ENCODE data around the gene CHD3.
A peak's percentile ranks its signal among the peaks of the same experiment; 100 is the strongest.

Gene CHD3

GRCh38 chr17:7881276-7882054 is 7.1 kb upstream of the CHD3 start:
- H3K4me1 ChIP-seq (ENCODE audit: control insufficient read depth, insufficient read depth, low read length) = peaks cover 21% of the 10 kb centered on the region
- H3K36me3 ChIP-seq (ENCODE audit: insufficient read depth, low read length) = peaks cover 36% of the 10 kb centered on the region
- no peaks in the 10 kb centered on the region for H3K27me3 ChIP-seq (ENCODE audit: control insufficient read depth, insufficient read depth, low read length)
- H3K9me3 ChIP-seq (replicated peaks; ENCODE audit: low read length) = no peaks in the 10 kb centered on the region
- H3K9ac ChIP-seq (ENCODE audit: low read depth, low read length) = no peak overlapping the region
- H3K4me3 ChIP-seq (ENCODE audit: low read length) = no peak overlapping the region
- peak overlapping the region; percentile 42 for H3K4me2 ChIP-seq (ENCODE audit: low read length)

DNA sequence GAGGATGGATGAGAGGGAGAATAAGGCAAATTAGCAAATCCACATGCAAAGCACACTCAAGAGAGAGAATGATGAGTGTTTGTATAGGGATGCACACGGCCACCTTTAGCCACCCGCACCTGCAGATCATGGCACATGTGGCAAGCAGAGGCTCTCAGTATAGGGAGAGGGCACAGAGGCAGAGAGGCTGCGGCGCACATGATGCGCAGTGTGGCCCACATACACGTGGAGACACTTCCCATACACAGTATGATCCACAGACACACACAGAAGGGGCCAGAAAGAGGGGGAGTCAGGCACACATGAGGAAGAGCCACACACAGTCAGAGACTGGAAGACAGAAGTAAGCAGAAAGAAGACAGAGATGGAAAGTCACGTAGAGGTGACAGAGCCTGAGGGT is 6.5 kb upstream of the CHD3 start:
- Histone ChIP-seq H3K4me1 (ENCODE audit: control insufficient read depth, insufficient read depth, low read length) (peaks cover 27% of the 10 kb centered on the region), H3K4me3 (ENCODE audit: low read length) (no peak overlapping the region), H3K9ac (ENCODE audit: low read depth, low read length) (no peak overlapping the region)

GRCh38 chr17:7882629-7883028 is 6.0 kb upstream of the CHD3 start:
- peaks cover 31% of the 10 kb centered on the region for H3K36me3 ChIP-seq (ENCODE audit: insufficient read depth, low read length)
- H3K4me2 ChIP-seq (ENCODE audit: low read length) = peak overlapping the region; percentile 85
- no peaks in the 10 kb centered on the region for H3K9me3 ChIP-seq (replicated peaks; ENCODE audit: low read length)
- peaks cover 30% of the 10 kb centered on the region for H3K4me1 ChIP-seq (ENCODE audit: control insufficient read depth, insufficient read depth, low read length)
- H3K27me3 ChIP-seq (ENCODE audit: control insufficient read depth, insufficient read depth, low read length) = no peaks in the 10 kb centered on the region
- H3K9ac ChIP-seq (ENCODE audit: low read depth, low read length) = no peak overlapping the region
- H3K4me3 ChIP-seq (ENCODE audit: low read length) = peak overlapping the region; percentile 34

More for the DNA sequence above, 6.5 kb upstream of the CHD3 start:
- no peaks in the 10 kb centered on the region for H3K27me3 ChIP-seq (ENCODE audit: control insufficient read depth, insufficient read depth, low read length)
- no peaks in the 10 kb centered on the region for H3K9me3 ChIP-seq (replicated peaks; ENCODE audit: low read length)
- peaks cover 36% of the 10 kb centered on the region for H3K36me3 ChIP-seq (ENCODE audit: insufficient read depth, low read length)
- peak overlapping the region; percentile 42 for H3K4me2 ChIP-seq (ENCODE audit: low read length)

DNA sequence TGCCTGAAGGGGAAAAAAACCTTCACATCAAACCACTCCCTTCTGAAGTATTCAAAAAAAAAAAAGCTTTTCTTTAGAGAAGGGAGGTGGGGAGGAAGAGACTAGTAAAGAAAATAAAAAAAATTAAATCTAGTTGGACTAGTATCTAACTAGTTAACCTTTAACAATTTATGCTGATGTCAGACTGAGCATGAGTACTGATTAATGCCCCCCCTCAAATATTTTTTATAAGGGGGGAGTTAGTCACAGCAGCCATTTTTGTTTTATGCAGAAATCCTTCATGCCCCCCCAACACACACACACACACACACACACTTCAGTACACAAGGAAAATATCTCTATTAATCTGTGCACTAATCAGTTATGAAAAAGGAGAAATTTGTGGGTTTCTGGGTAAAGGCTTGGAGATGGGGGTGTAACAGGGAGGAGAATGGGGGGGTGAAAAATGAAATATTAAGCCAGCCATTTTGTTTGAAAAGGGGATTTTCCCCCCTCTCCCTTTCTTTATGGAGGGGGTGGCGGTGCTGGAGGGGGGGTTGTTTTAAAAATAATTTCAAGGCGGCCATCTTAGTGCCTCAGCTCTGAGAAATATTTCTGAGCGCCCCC is 4.7 kb upstream of the CHD3 start:
- H3K9ac ChIP-seq (ENCODE audit: low read depth, low read length) = peak overlapping the region; percentile 82

DNA sequence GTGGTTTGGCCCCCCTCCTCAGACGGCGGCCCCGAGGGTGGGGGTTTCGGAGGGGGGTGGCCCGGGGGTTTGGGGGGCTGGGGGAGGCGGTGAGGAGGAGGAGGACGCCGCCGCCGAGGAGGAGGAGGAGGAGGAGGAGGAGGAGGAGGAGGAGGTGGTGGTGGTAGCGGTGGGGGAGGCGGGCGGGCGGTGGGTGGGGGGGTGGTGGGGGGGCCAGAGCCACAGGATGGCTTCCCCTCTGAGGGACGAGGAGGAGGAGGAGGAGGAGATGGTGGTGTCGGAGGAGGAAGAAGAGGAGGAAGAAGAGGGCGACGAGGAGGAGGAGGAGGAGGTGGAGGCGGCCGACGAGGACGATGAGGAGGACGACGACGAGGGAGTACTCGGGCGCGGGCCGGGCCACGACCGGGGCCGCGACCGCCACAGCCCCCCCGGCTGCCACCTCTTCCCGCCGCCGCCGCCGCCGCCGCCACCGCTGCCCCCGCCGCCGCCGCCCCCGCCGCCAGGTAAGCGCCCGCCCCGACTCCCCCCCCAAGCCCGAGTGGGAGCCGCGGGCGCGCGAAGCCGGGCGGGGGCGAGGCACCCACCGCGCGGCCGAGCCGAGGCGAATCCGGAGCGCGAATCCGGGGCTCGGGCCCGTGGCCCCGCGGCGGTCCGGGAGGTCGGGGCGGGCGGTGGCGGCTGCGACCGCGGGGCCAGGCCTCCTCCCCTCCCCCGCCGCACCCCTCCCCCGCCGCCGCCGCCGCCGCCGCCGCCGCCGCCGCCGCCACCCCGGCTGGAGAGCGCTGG is 3.8 kb upstream of the CHD3 start:
- peak overlapping the region; percentile 95 for H3K4me3 ChIP-seq (ENCODE audit: low read length)
- H3K9ac ChIP-seq (ENCODE audit: low read depth, low read length) = peak overlapping the region; percentile 76
- peak overlapping the region; percentile 98 for H3K4me2 ChIP-seq (ENCODE audit: low read length)
- H3K4me1 ChIP-seq (ENCODE audit: control insufficient read depth, insufficient read depth, low read length) = peaks cover 51% of the 10 kb centered on the region
- H3K27me3 ChIP-seq (ENCODE audit: control insufficient read depth, insufficient read depth, low read length) = no peaks in the 10 kb centered on the region
- H3K9me3 ChIP-seq (replicated peaks; ENCODE audit: low read length) = no peaks in the 10 kb centered on the region
- peaks cover 23% of the 10 kb centered on the region for H3K36me3 ChIP-seq (ENCODE audit: insufficient read depth, low read length)

More for the DNA sequence above, 4.7 kb upstream of the CHD3 start:
- H3K4me3 ChIP-seq (ENCODE audit: low read length) = peak overlapping the region; percentile 61
- H3K36me3 ChIP-seq (ENCODE audit: insufficient read depth, low read length) = peaks cover 29% of the 10 kb centered on the region
- no peaks in the 10 kb centered on the region for H3K27me3 ChIP-seq (ENCODE audit: control insufficient read depth, insufficient read depth, low read length)
- H3K4me2 ChIP-seq (ENCODE audit: low read length) = peak overlapping the region; percentile 85
- H3K9me3 ChIP-seq (replicated peaks; ENCODE audit: low read length) = no peaks in the 10 kb centered on the region
- peaks cover 42% of the 10 kb centered on the region for H3K4me1 ChIP-seq (ENCODE audit: control insufficient read depth, insufficient read depth, low read length)

GRCh38 chr17:7885367-7886226 is 3.0 kb upstream of the CHD3 start:
- H3K4me2 ChIP-seq (ENCODE audit: low read length) = peak overlapping the region; percentile 98
- peak overlapping the region; percentile 76 for H3K9ac ChIP-seq (ENCODE audit: low read depth, low read length)
- peaks cover 53% of the 10 kb centered on the region for H3K4me1 ChIP-seq (ENCODE audit: control insufficient read depth, insufficient read depth, low read length)
- peaks cover 18% of the 10 kb centered on the region for H3K36me3 ChIP-seq (ENCODE audit: insufficient read depth, low read length)
- peak overlapping the region; percentile 95 for H3K4me3 ChIP-seq (ENCODE audit: low read length)
- no peaks in the 10 kb centered on the region for H3K27me3 ChIP-seq (ENCODE audit: control insufficient read depth, insufficient read depth, low read length)
- no peaks in the 10 kb centered on the region for H3K9me3 ChIP-seq (replicated peaks; ENCODE audit: low read length)

GRCh38 chr17:7886227-7887037 is 2.2 kb upstream of the CHD3 start:
- Histone ChIP-seq H3K36me3 (ENCODE audit: insufficient read depth, low read length) (peaks cover 18% of the 10 kb centered on the region), H3K4me2 (ENCODE audit: low read length) (peak overlapping the region; percentile 98), H3K9me3 (replicated peaks; ENCODE audit: low read length) (no peaks in the 10 kb centered on the region), H3K9ac (ENCODE audit: low read depth, low read length) (peak overlapping the region; percentile 76), H3K4me3 (ENCODE audit: low read length) (peak overlapping the region; percentile 95), H3K4me1 (ENCODE audit: control insufficient read depth, insufficient read depth, low read length) (peaks cover 53% of the 10 kb centered on the region), H3K27me3 (ENCODE audit: control insufficient read depth, insufficient read depth, low read length) (no peaks in the 10 kb centered on the region)

DNA sequence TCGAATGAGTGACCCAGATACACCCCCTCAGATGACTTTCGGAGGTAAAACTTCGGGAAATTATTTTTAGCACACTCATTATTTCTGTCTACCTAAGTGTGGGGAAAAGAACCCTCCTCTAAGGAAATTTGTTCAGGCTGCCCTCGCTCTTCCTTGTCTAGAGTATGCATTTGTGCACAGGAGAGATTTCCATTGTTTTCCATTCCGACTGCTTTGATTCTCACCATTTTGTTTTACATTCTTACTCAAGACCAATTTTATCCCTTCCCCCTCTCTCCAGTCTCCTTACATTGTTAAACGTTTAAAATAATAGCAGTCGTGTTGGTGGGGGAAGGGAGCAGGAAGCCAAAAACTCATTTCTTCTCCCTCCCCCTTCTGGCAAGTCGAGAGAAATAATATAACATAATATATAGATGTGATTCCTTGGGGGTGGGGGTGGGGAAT is 1.5 kb upstream of the CHD3 start:
- peaks cover 51% of the 10 kb centered on the region for H3K4me1 ChIP-seq (ENCODE audit: control insufficient read depth, insufficient read depth, low read length)
- H3K9me3 ChIP-seq (replicated peaks; ENCODE audit: low read length) = no peaks in the 10 kb centered on the region
- peaks cover 20% of the 10 kb centered on the region for H3K36me3 ChIP-seq (ENCODE audit: insufficient read depth, low read length)
- H3K4me2 ChIP-seq (ENCODE audit: low read length) = peak overlapping the region; percentile 98
- H3K4me3 ChIP-seq (ENCODE audit: low read length) = peak overlapping the region; percentile 95
- peak overlapping the region; percentile 76 for H3K9ac ChIP-seq (ENCODE audit: low read depth, low read length)
- H3K27me3 ChIP-seq (ENCODE audit: control insufficient read depth, insufficient read depth, low read length) = no peaks in the 10 kb centered on the region

DNA sequence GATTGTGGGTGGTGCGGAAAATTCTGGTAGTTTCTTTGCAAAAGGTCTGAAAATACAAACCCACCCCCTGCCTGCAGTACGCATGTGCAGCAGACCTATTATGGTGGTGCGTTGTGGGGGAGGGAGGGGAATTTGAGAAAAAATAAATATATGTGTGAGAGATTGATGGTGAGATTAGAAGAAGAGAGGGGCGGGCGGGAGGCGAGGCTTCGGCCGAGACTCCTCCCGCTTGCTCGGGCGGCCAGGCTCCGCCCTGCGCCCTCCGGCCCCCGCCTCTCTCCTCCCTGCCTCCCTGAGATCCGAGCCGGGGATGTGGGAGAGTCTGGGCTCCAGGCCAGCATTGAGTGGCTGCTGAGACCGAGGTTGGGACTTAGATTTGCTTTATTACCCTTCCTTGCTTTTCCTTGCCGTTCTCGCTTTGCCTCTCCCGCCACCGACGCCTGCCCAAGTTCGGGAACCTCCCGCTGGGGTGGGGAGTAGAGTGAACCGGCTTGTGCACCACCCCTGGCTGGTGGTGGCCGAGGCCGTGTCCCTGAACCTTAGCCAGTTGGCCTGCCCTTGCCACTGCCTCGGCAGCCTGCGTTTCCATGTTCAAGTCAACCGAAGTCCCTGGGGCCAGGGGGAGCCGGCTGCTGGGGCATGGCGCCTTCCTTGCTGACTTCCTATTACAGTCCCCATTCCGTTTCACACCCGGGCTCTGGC is 956 bp upstream of the CHD3 start:
- Histone ChIP-seq H3K4me2 (ENCODE audit: low read length) (peak overlapping the region; percentile 98), H3K9me3 (replicated peaks; ENCODE audit: low read length) (no peaks in the 10 kb centered on the region), H3K9ac (ENCODE audit: low read depth, low read length) (peak overlapping the region; percentile 76), H3K4me1 (ENCODE audit: control insufficient read depth, insufficient read depth, low read length) (peaks cover 45% of the 10 kb centered on the region), H3K36me3 (ENCODE audit: insufficient read depth, low read length) (peaks cover 19% of the 10 kb centered on the region), H3K27me3 (ENCODE audit: control insufficient read depth, insufficient read depth, low read length) (no peaks in the 10 kb centered on the region), H3K4me3 (ENCODE audit: low read length) (peak overlapping the region; percentile 95)

All from skeletal muscle satellite cell (primary cell).